SK-N-SH (cell line): ENCODE measurements around the gene METTL24. TPM values are rescaled to one million over a fixed set of nuclear protein-coding genes. Genes with fewer than 3 reads are reported as not detected.

ENCODE experiments used
- CTCF ChIA-PET: fragments of 300-600, 350-600 bp; formaldehyde crosslinking; extraction: SDS; loops from one replicate; lab custom pipeline; 2021; lab: Yijun Ruan, JAX
- POLR2A ChIA-PET: fragments of 350-600 bp; sonication (Branson Sonifier 250); formaldehyde crosslinking; extraction: SDS; loops from one replicate; lab custom pipeline; 2020; ENCODE audit warnings: antibody characterized with exemption, inconsistent platforms; lab: Yijun Ruan, JAX
- DNase-seq: peaks from one replicate; pipeline ENCODE4 v3.0.0; 2012
- H2AFZ ChIP-seq: fragments of 200-600 bp; sonication (generic); 2 replicates; pipeline ENCODE4 v1.8.1; 2016; ENCODE audit warnings: antibody characterized with exemption, mild to moderate bottlenecking, low read depth
- H3F3A ChIP-seq: fragments of 200-600 bp; sonication (generic); replicated peaks from 2 replicates; pipeline ENCODE3; 2016; ENCODE audit warnings: antibody characterized with exemption, mild to moderate bottlenecking; ENCODE audit not compliant: insufficient read depth
- H3K27ac ChIP-seq, 2 experiments: fragments of 200-500 bp in 1 of 2; fragments of 200-600 bp in 1 of 2; sonication (Bioruptor generic) in 1 of 2; sonication (generic), shearing (Covaris generic) in 1 of 2; 2 replicates each; pipeline versions ENCODE4 v1.5.1 to v1.6.1; 2014 to 2016; ENCODE audit warnings: low read depth in 2 of 2, inconsistent platforms in 1 of 2, low read length in 1 of 2, mild to moderate bottlenecking in 1 of 2, mixed read lengths in 1 of 2
- H3K27me3 ChIP-seq: fragments of 200-600 bp; sonication (generic), shearing (Covaris generic); 2 replicates; pipeline ENCODE4 v1.6.1; 2016; ENCODE audit warnings: mixed run types; ENCODE audit not compliant: insufficient read depth
- H3K36me3 ChIP-seq, 2 experiments: fragments of 200-500 bp in 1 of 2; fragments of 200-600 bp in 1 of 2; sonication (Bioruptor generic) in 1 of 2; sonication (generic) in 1 of 2; replicated peaks in 1 of 2; 2 replicates each; pipeline versions ENCODE3 to v1.5.1; 2014 to 2016; ENCODE audit warnings: low read length in 1 of 2, mild to moderate bottlenecking in 1 of 2; ENCODE audit not compliant: insufficient read depth in 2 of 2, control insufficient read depth in 1 of 2
- H3K4me1 ChIP-seq, 2 experiments: fragments of 200-500 bp in 1 of 2; fragments of 200-600 bp in 1 of 2; sonication (Bioruptor generic) in 1 of 2; sonication (generic), shearing (Covaris generic) in 1 of 2; 2 replicates each; pipeline versions ENCODE4 v1.5.1 to v1.6.1; 2014 to 2016; ENCODE audit warnings: low read depth in 1 of 2, low read length in 1 of 2, mixed run types in 1 of 2; ENCODE audit not compliant: insufficient read depth in 2 of 2, control insufficient read depth in 1 of 2
- H3K4me2 ChIP-seq: fragments of 200-600 bp; sonication (generic), shearing (Covaris generic); 2 replicates; pipeline ENCODE4 v1.6.1; 2017; ENCODE audit warnings: mixed run types
- H3K4me3 ChIP-seq, 2 experiments: fragments of 200-500 bp in 1 of 2; fragments of 200-600 bp in 1 of 2; sonication (Bioruptor generic) in 1 of 2; sonication (generic), shearing (Covaris generic) in 1 of 2; 2 replicates each; pipeline versions ENCODE4 v1.5.1 to v1.8.1; 2014 to 2016; ENCODE audit warnings: low read depth in 2 of 2, inconsistent platforms in 1 of 2, low read length in 1 of 2, mild to moderate bottlenecking in 1 of 2, mixed read lengths in 1 of 2, moderate library complexity in 1 of 2
- H3K79me2 ChIP-seq: fragments of 200-600 bp; sonication (generic); 2 replicates; pipeline ENCODE4 v1.8.1; 2017; ENCODE audit warnings: mild to moderate bottlenecking; ENCODE audit not compliant: insufficient read depth
- H3K9ac ChIP-seq: fragments of 200-600 bp; sonication (generic); 2 replicates; pipeline ENCODE4 v1.6.1; 2017; ENCODE audit warnings: mixed run types
- H3K9me2 ChIP-seq: fragments of 200-600 bp; sonication (generic); 2 replicates; pipeline ENCODE4 v1.6.1; 2017; ENCODE audit warnings: mixed run types
- H3K9me3 ChIP-seq: fragments of 200-600 bp; sonication (generic); 2 replicates; pipeline ENCODE4 v1.6.1; 2017; ENCODE audit warnings: mixed run types, mild to moderate bottlenecking, moderate library complexity
- H4K20me1 ChIP-seq: fragments of 200-600 bp; sonication (generic); 2 replicates; pipeline ENCODE4 v1.6.1; 2017; ENCODE audit warnings: mild to moderate bottlenecking, mixed run types; ENCODE audit not compliant: insufficient read depth
- CHD2 ChIP-seq: fragments of 150-350 bp; IDR thresholded peaks from 2 replicates; pipeline ENCODE4 v1.6.1; 2018; ENCODE audit warnings: low read length; ENCODE audit not compliant: partially characterized antibody
- CTCF ChIP-seq: fragments of 200-600 bp; sonication (generic); IDR thresholded peaks from 2 replicates; pipeline ENCODE4 v1.6.1; 2017; ENCODE audit warnings: antibody characterized with exemption, mild to moderate bottlenecking, moderate library complexity
- ELF1 ChIP-seq: IDR thresholded peaks from 2 replicates; pipeline ENCODE4 v1.4.0; 2012
- EP300 ChIP-seq, 2 experiments: IDR thresholded peaks; 2 replicates each; pipeline versions ENCODE4 v1.4.0 to v1.6.1; 2012; ENCODE audit warnings: borderline replicate concordance in 1 of 2, low read depth in 1 of 2, low read length in 1 of 2
- EZH2phosphoT487 ChIP-seq: fragments of 200-600 bp; sonication (generic); IDR thresholded peaks from 2 replicates; pipeline ENCODE4 v1.6.1; 2017; ENCODE audit warnings: low read depth, mixed run types, mild to moderate bottlenecking, antibody characterized with exemption, moderate library complexity, borderline replicate concordance
- FOSL2 ChIP-seq: IDR thresholded peaks from 2 replicates; pipeline ENCODE4 v1.4.0; 2012; ENCODE audit warnings: low read depth, mild to moderate bottlenecking, moderate library complexity, borderline replicate concordance
- FOXJ3 ChIP-seq: sonication (generic); formaldehyde crosslinking; IDR thresholded peaks from 2 replicates; pipeline ENCODE4 v1.5.1; 2020; ENCODE audit warnings: mild to moderate bottlenecking, missing genetic modification reagents
- FOXM1 ChIP-seq: IDR thresholded peaks from 2 replicates; pipeline ENCODE4 v1.4.0; 2012; ENCODE audit warnings: low read depth, mild to moderate bottlenecking
- GABPA ChIP-seq: IDR thresholded peaks from 2 replicates; pipeline ENCODE4 v1.4.0; 2012; ENCODE audit warnings: low read depth, mild to moderate bottlenecking
- JUND ChIP-seq: IDR thresholded peaks from 2 replicates; pipeline ENCODE4 v1.4.0; 2012
- MAX ChIP-seq: IDR thresholded peaks from 2 replicates; pipeline ENCODE4 v1.4.0; 2012; ENCODE audit warnings: low read depth
- MXI1 ChIP-seq: IDR thresholded peaks from 2 replicates; pipeline ENCODE4 v1.6.1; 2012; ENCODE audit warnings: mild to moderate bottlenecking, low read depth, low read length, improper control_type of control experiment
- NFIC ChIP-seq: IDR thresholded peaks from 2 replicates; pipeline ENCODE4 v1.4.0; 2012; ENCODE audit warnings: borderline replicate concordance
- NRF1 ChIP-seq: IDR thresholded peaks from 2 replicates; pipeline ENCODE4 v1.6.1; 2012; ENCODE audit warnings: low read depth, mild to moderate bottlenecking, low read length
- PBX3 ChIP-seq: IDR thresholded peaks from 2 replicates; pipeline ENCODE4; 2012
- POLR2AphosphoS5 ChIP-seq: IDR thresholded peaks from 2 replicates; pipeline ENCODE4 v1.6.1; 2012; ENCODE audit warnings: low read depth, low read length
- RAD21 ChIP-seq: IDR thresholded peaks from 2 replicates; pipeline ENCODE4 v1.6.1; 2012; ENCODE audit warnings: mild to moderate bottlenecking, low read length
- RCOR1 ChIP-seq: fragments of 150-350 bp; IDR thresholded peaks from 2 replicates; pipeline ENCODE4 v1.6.1; 2017; ENCODE audit warnings: antibody characterized with exemption, low read length
- RFX5 ChIP-seq: IDR thresholded peaks from 2 replicates; pipeline ENCODE4 v1.6.1; 2012; ENCODE audit warnings: mild to moderate bottlenecking, improper control_type of control experiment, low read length
- RXRA ChIP-seq: IDR thresholded peaks from 2 replicates; pipeline ENCODE4 v1.4.0; 2012; ENCODE audit warnings: low read depth, mild to moderate bottlenecking, borderline replicate concordance
- SIN3A ChIP-seq: IDR thresholded peaks from 2 replicates; pipeline ENCODE4 v1.6.1; 2012; ENCODE audit warnings: low read depth, mild to moderate bottlenecking, low read length, moderate library complexity, borderline replicate concordance
- SMC3 ChIP-seq: IDR thresholded peaks from 2 replicates; pipeline ENCODE4 v1.6.1; 2012; ENCODE audit warnings: low read depth, low read length, improper control_type of control experiment
- TAF1 ChIP-seq: IDR thresholded peaks from 2 replicates; pipeline ENCODE4 v1.6.1; 2012; ENCODE audit warnings: low read depth, mild to moderate bottlenecking, low read length, moderate library complexity, borderline replicate concordance
- TCF12 ChIP-seq: IDR thresholded peaks from 2 replicates; pipeline ENCODE4 v1.4.0; 2012
- TEAD4 ChIP-seq: IDR thresholded peaks from 2 replicates; pipeline ENCODE4 v1.4.0; 2012; ENCODE audit warnings: mild to moderate bottlenecking, borderline replicate concordance; ENCODE audit not compliant: insufficient read depth
- YY1 ChIP-seq: IDR thresholded peaks from 2 replicates; pipeline ENCODE4 v1.4.0; 2012; ENCODE audit warnings: low read depth, mild to moderate bottlenecking
- ZBTB33 ChIP-seq: IDR thresholded peaks from 2 replicates; pipeline ENCODE4 v1.4.0; 2012; ENCODE audit warnings: low read depth, borderline replicate concordance
- WGBS: methylation state at CpG from one replicate; pipeline ENCODE4 v1.1.6; 2017; ENCODE audit warnings: low lambda C conversion rate; 5-methylcytosine and 5-hydroxymethylcytosine counted together
- polyA plus RNA-seq, 3 experiments: library from polyadenylated mRNA; depleted of rRNA; stranded (reverse); fragments of >200 nt; gene quantifications; 2 replicates each; pipeline ENCODE4 v1.2.3, GENCODE V29; 2012
- TF ChIP-seq, protein P1 (sequence below): IDR thresholded peaks from 2 replicates; pipeline ENCODE4 v1.4.0; 2012; ENCODE audit warnings: low read depth, borderline replicate concordance

METTL24 gene
- polyA plus RNA-seq, 1 of the 3 experiments (the other 2 are of a cell fraction) = not detected

- TF ChIP-seq GABPA (no peak), FOXJ3 (CRISPR knock-in tag) (no peak), NRF1 (no peak)
Observed at GRCh38 chr6:110332281-110332680, 25.9 kb downstream of the METTL24 start (continued).

- no peaks in the 10 kb centered on the region for H4K20me1 ChIP-seq
- peak overlapping the region; percentile 70; the same call in 1 of the 2 replicates for H2AFZ ChIP-seq
- DNase-seq = peak; percentile 85
- CTCF ChIA-PET = interaction anchor here (1.1 to 2.7 kb wide), 2 partner anchors 10 to 15 kb away, joined by 5 to 14 read pairs; no protein-coding TSS in a partner anchor
- 6% methylated on average over 4 of the region's 4 CpGs for WGBS
- H3K36me3 ChIP-seq = no peaks in the 10 kb centered on the region
- no peaks in the 10 kb centered on the region for H3K9me3 ChIP-seq
- peaks cover 12% of the 10 kb centered on the region for H3F3A ChIP-seq
- no peaks in the 10 kb centered on the region for H3K79me2 ChIP-seq
- H3K9me2 ChIP-seq = no peaks in the 10 kb centered on the region
- H3K4me2 ChIP-seq = peak overlapping the region; percentile 23; the same call in 1 of the 2 replicates
- no peak overlapping the region for H3K4me3 ChIP-seq
- H3K9ac ChIP-seq = peak overlapping the region; percentile 4; the same call in 1 of the 2 replicates
- H3K27me3 ChIP-seq = no peaks in the 10 kb centered on the region
- POLR2A ChIA-PET = no interaction called here
- H3K27ac ChIP-seq = peak overlapping the region; percentile 25 to 75; a peak in 2 of 4 replicates
- peaks cover 22 to 32% of the 10 kb centered on the region in 2 experiments; a peak in 3 of 4 replicates for H3K4me1 ChIP-seq
- peak; percentile 86 for TF ChIP-seq PBX3
- TF ChIP-seq FOXJ3 (CRISPR knock-in tag) = no peak
- TF ChIP-seq RFX5 = no peak
- TF ChIP-seq TEAD4 = 0 out of 2 replicates have a peak, but pooled peaks have one; percentile 11
- TF ChIP-seq, protein P1, sequence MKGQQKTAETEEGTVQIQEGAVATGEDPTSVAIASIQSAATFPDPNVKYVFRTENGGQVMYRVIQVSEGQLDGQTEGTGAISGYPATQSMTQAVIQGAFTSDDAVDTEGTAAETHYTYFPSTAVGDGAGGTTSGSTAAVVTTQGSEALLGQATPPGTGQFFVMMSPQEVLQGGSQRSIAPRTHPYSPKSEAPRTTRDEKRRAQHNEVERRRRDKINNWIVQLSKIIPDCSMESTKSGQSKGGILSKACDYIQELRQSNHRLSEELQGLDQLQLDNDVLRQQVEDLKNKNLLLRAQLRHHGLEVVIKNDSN = no peak
- TF ChIP-seq RCOR1 = peak; percentile 85; the same call in 1 of the 2 replicates
- no peak for TF ChIP-seq CTCF
- TF ChIP-seq ELF1 = no peak
- TF ChIP-seq TAF1 = no peak
- no peak for TF ChIP-seq NFIC
- no peak for TF ChIP-seq FOSL2
- TF ChIP-seq EP300 (IDR thresholded peaks at IDR 0.05; ENCODE audit: borderline replicate concordance in 1 of 2, low read depth in 1 of 2, low read length in 1 of 2) = peak in 1 of 2 experiments; percentile 68; a peak in 1 of 4 replicates
- peak; percentile 26; the same call in 1 of the 2 replicates for TF ChIP-seq RAD21
- TF ChIP-seq ZBTB33 = no peak
- peak; percentile 89 for TF ChIP-seq TCF12
- TF ChIP-seq CHD2 = peak; percentile 71
- TF ChIP-seq MAX = peak; percentile 82; the same call in 1 of the 2 replicates
- TF ChIP-seq POLR2AphosphoS5 = peak; percentile 52; the same call in 1 of the 2 replicates
- TF ChIP-seq YY1 = no peak
- TF ChIP-seq SMC3 = no peak
- peak; percentile 98 for TF ChIP-seq MXI1
- TF ChIP-seq FOXM1 = 0 out of 2 replicates have a peak, but pooled peaks have one; percentile 59
- no peak for TF ChIP-seq EZH2phosphoT487
- no peak for TF ChIP-seq RXRA
- peak; percentile 92 for TF ChIP-seq SIN3A
- no peak; the same call in 1 of the 2 replicates for TF ChIP-seq JUND
Observed at GRCh38 chr6:110331816-110332215, 26.3 kb downstream of the METTL24 start.
